CD4-positive, alpha-beta T cell (primary cell): ENCODE results near the gene CYB561. TPM values are rescaled to one million over a fixed set of nuclear protein-coding genes. Genes with fewer than 3 reads are reported as not detected.

ENCODE experiments used
- ATAC-seq: fragments of 200-7000 bp; cut with Tn5 transposase; one replicate; pipeline ENCODE4 v1.10.0; 2022; ENCODE audit warnings: mild to moderate bottlenecking; ENCODE audit not compliant: poor library complexity
- CTCF ChIA-PET: fragments of 350-600 bp; sonication (Branson Sonifier 250); formaldehyde crosslinking; loops from one replicate; lab custom pipeline; 2021; ENCODE audit warnings: antibody characterized with exemption, inconsistent platforms; lab: Charles Lee
- POLR2A ChIA-PET: fragments of 350-600 bp; sonication (Branson Sonifier 250); formaldehyde crosslinking; loops from one replicate; lab custom pipeline; 2021; ENCODE audit warnings: antibody characterized with exemption, inconsistent platforms; lab: Charles Lee
- DNase-seq, 14 experiments: peaks; one replicate each; pipeline ENCODE4 v3.0.0-alpha.2; 2013 to 2020; ENCODE audit warnings: mixed read lengths in 2 of 14
- H3K27ac ChIP-seq, 2 donors: one replicate each; pipeline versions ENCODE4 v1.5.1 to v1.7.0; 2013; ENCODE audit warnings: low read length in 2 of 2, low read depth in 1 of 2, mild to moderate bottlenecking in 1 of 2
- H3K27me3 ChIP-seq, 2 experiments: 1 replicate in 1 of 2; 2 replicates in 1 of 2; pipeline versions ENCODE4 v1.6.1 to v1.7.0; 2013; ENCODE audit warnings: low read length in 2 of 2, control low read depth in 1 of 2, mild to moderate bottlenecking in 1 of 2, moderate library complexity in 1 of 2; ENCODE audit not compliant: insufficient read depth in 2 of 2, control insufficient read depth in 1 of 2
- H3K36me3 ChIP-seq: one replicate; pipeline ENCODE4 v1.6.1; 2013; ENCODE audit warnings: low read length, control low read depth; ENCODE audit not compliant: insufficient read depth
- H3K4me1 ChIP-seq: one replicate; pipeline ENCODE4 v1.6.1; 2013; ENCODE audit warnings: low read length, control low read depth; ENCODE audit not compliant: insufficient read depth
- H3K4me3 ChIP-seq: one replicate; pipeline ENCODE4 v1.5.1; 2013; ENCODE audit warnings: mild to moderate bottlenecking, low read length, moderate library complexity
- H3K9me3 ChIP-seq, 2 experiments: 1 replicate in 1 of 2; 2 replicates in 1 of 2; pipeline versions ENCODE4 v1.6.1 to v1.7.0; 2013; ENCODE audit warnings: low read length in 2 of 2, mild to moderate bottlenecking in 2 of 2, control low read depth in 1 of 2, moderate library complexity in 1 of 2; ENCODE audit not compliant: control insufficient read depth in 1 of 2, insufficient read depth in 1 of 2
- H3K27ac Mint-ChIP-seq: one replicate; pipeline ENCODE4 v1.8.0; 2020; ENCODE audit warnings: mixed read lengths
- H3K27me3 Mint-ChIP-seq: one replicate; pipeline ENCODE4 v1.8.0; 2021; ENCODE audit warnings: mixed read lengths
- H3K36me3 Mint-ChIP-seq: one replicate; pipeline ENCODE4 v1.8.0; 2021; ENCODE audit warnings: low read depth, mixed read lengths
- H3K4me1 Mint-ChIP-seq: one replicate; pipeline ENCODE4 v1.8.0; 2021; ENCODE audit warnings: low read depth, mixed read lengths
- H3K4me3 Mint-ChIP-seq: one replicate; pipeline ENCODE4 v1.8.0; 2020; ENCODE audit warnings: mild to moderate bottlenecking, mixed read lengths
- H3K9me3 Mint-ChIP-seq: one replicate; pipeline ENCODE4 v1.8.0; 2020; ENCODE audit warnings: mixed read lengths
- intact Hi-C, 2 experiments: fragments of 100-400 bp; cut with DNase I in 1 of 2; cut with micrococcal nuclease in 1 of 2; formaldehyde crosslinking; loops; one replicate each; pipeline versions ENCODE4 v1.15.1 to v1.9.0; 2023 to 2025; cut with DNase I, micrococcal nuclease
- total RNA-seq, 174 experiments: library from RNA in 2 of 174; stranded (reverse) in 2 of 174; gene quantifications; one replicate each; pipeline ENCODE4 v1.2.3 and lab custom pipeline; 2021 to 2026
- TF ChIP-seq, protein P1 (sequence below): fragments of 200-600 bp; IDR thresholded peaks from one replicate; pipeline ENCODE4 v1.8.0; 2022; ENCODE audit warnings: antibody characterized with exemption, mild to moderate bottlenecking

Gene CYB561
- total RNA-seq, 2 experiments from 2014 or later: 17.4 to 18.1 TPM

DNA sequence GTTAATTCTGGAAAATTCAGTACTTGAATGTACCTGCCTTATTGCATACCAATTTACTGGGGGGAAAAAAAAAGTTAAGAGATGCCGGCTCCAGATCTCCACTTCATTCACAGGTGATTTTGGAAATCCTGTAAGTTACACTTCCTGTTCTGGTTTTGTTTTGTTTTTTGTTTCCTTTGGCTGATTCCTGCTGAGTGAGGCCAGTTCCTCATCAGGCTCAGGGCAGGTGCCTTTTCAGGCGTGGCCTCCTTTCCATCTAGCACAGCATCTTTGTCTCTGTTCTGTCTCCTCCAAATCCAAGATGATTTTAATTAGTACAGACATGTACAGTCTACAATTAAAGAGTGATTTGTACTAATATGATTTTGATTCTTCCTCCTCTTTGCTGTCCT, 19.2 kb downstream of the CYB561 start:
- TF ChIP-seq, protein P1, sequence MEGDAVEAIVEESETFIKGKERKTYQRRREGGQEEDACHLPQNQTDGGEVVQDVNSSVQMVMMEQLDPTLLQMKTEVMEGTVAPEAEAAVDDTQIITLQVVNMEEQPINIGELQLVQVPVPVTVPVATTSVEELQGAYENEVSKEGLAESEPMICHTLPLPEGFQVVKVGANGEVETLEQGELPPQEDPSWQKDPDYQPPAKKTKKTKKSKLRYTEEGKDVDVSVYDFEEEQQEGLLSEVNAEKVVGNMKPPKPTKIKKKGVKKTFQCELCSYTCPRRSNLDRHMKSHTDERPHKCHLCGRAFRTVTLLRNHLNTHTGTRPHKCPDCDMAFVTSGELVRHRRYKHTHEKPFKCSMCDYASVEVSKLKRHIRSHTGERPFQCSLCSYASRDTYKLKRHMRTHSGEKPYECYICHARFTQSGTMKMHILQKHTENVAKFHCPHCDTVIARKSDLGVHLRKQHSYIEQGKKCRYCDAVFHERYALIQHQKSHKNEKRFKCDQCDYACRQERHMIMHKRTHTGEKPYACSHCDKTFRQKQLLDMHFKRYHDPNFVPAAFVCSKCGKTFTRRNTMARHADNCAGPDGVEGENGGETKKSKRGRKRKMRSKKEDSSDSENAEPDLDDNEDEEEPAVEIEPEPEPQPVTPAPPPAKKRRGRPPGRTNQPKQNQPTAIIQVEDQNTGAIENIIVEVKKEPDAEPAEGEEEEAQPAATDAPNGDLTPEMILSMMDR: no peak
- Histone ChIP-seq H3K27ac (no peak overlapping the region), H3K36me3 (no peaks in the 10 kb centered on the region), H3K27me3 (no peaks in the 10 kb centered on the region), H3K9me3 (no peaks in the 10 kb centered on the region), H3K4me1 (peaks cover 46% of the 10 kb centered on the region), H3K4me3 (no peak overlapping the region)
- H3K4me3 Mint-ChIP-seq: no peak overlapping the region
- peak in 1 of 14 experiments; percentile 24 for DNase-seq
- ChIA-PET POLR2A (interaction anchor here (1.0 to 5.7 kb wide), 8 partner anchors 8 to 269 kb away, joined by 3 to 31 read pairs (median 7); partner anchors contain the start of genes ACE and MAP3K3), CTCF (interaction anchor here (1.7 to 3.4 kb wide), 3 partner anchors 8 to 186 kb away, joined by 11 to 70 read pairs (median 46); no protein-coding TSS in a partner anchor)
- H3K27me3 Mint-ChIP-seq: no peaks in the 10 kb centered on the region
- intact Hi-C loops: loop anchor here in 1 of 2 experiments (10.0 kb wide), 1 partner anchor 408 kb away; no protein-coding TSS in a partner anchor
- ATAC-seq: no peak
- peak overlapping the region; percentile 60 for H3K27ac Mint-ChIP-seq
- H3K9me3 Mint-ChIP-seq: no peaks in the 10 kb centered on the region
- peaks cover 32% of the 10 kb centered on the region for H3K4me1 Mint-ChIP-seq
- H3K36me3 Mint-ChIP-seq: no peaks in the 10 kb centered on the region

DNA sequence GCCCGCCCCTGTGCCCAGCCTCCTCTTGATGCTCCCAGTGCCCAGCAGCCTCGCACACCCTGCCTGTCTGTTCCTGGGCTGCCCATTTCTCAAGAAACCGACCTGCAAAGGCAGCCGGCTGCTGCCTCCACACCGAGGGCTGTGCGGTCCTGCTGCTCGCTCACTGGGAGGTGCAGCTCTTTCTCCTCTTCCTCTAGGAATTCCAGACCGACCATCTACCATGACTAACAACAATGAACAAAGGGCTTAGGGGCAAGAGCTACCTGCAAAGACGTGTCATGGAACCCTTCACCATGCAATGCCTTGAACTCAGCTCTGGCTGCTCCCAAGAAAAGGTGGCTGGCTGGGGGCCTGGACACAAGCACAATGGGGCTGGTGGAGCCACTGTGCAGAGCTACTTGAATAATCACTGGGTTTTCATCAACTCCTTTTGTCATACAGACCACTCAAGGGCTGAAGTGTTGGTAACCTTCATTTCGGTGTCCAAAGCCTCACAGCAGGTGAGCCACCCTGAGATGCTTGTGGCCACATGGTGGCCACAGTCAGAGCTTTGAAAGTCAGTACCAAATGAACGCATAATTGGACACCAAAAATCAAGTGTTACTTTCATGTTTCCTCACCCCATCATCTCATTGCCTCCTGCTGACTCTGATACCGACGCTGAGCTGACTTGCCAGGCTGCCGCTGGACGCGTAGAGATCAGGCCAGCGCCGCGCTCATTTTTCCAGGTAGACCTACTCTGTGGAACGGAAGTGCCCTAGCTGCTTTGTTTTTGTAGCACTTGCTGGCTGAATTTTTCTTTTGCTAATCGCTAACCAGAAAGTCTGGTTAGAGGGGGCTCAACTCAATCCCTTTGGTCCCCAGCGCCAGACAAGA, 19.8 kb downstream of the CYB561 start:
- ChIA-PET CTCF (interaction anchor here (0.6 to 3.4 kb wide), 29 partner anchors 9 to 422 kb away, joined by 3 to 70 read pairs (median 5); partner anchors contain the start of genes ACE, CYB561, MAP3K3 and TACO1), POLR2A (interaction anchor here (0.6 to 5.7 kb wide), 15 partner anchors 9 to 272 kb away, joined by 3 to 31 read pairs (median 3); partner anchors contain the start of genes ACE and MAP3K3)

DNA sequence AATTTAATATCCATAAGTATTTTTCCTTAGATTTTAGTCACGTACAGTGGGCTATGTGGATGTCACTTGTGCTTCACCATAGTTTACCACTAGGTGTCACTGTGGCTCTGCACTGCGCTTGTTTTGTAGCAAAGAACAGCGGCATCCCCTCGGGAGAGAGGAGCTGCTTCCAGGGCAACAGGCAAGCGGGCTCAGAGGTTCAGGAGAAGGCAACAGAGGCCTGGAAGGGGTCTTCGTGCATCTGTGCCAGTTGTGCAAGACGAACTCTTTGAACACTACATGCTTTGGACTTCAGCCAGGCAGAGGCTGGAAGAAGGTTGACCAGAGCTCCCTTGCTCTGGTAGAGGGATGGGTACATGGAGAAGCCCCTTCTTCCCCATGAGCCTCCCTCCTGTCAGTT, 20.6 kb downstream of the CYB561 start:
- Histone ChIP-seq H3K4me3 (no peak overlapping the region), H3K4me1 (peaks cover 51% of the 10 kb centered on the region), H3K9me3 (no peaks in the 10 kb centered on the region), H3K36me3 (no peaks in the 10 kb centered on the region), H3K27me3 (no peaks in the 10 kb centered on the region), H3K27ac (no peak overlapping the region)
- DNase-seq (peak; percentile 55 to 87 (median 62)), ATAC-seq (peak; percentile 90)
- intact Hi-C loops: loop anchor here (1.0 to 10.0 kb wide), 4 partner anchors 54 to 409 kb away; no protein-coding TSS in a partner anchor
- no peaks in the 10 kb centered on the region for H3K27me3 Mint-ChIP-seq
- TF ChIP-seq, protein P1: peak; percentile 97
- POLR2A ChIA-PET: interaction anchor here (0.6 to 5.7 kb wide), 15 partner anchors 9 to 272 kb away, joined by 3 to 31 read pairs (median 3); partner anchors contain the start of genes ACE and MAP3K3
- H3K4me3 Mint-ChIP-seq: no peak overlapping the region
- CTCF ChIA-PET: interaction anchor here (0.6 to 3.4 kb wide), 29 partner anchors 10 to 422 kb away, joined by 3 to 70 read pairs (median 5); partner anchors contain the start of genes ACE, CYB561, MAP3K3 and TACO1
- H3K36me3 Mint-ChIP-seq: peaks cover 4% of the 10 kb centered on the region
- H3K9me3 Mint-ChIP-seq: no peaks in the 10 kb centered on the region
- H3K4me1 Mint-ChIP-seq: peaks cover 38% of the 10 kb centered on the region
- H3K27ac Mint-ChIP-seq: no peak overlapping the region

More for the DNA sequence above, 19.8 kb downstream of the CYB561 start:
- no peaks in the 10 kb centered on the region for H3K36me3 ChIP-seq
- peaks cover 46% of the 10 kb centered on the region for H3K4me1 ChIP-seq
- no peaks in the 10 kb centered on the region for H3K9me3 ChIP-seq
- intact Hi-C loops: loop anchor here in 1 of 2 experiments (10.0 kb wide), 1 partner anchor 409 kb away; no protein-coding TSS in a partner anchor
- Mint-ChIP-seq H3K36me3 (peaks cover 2% of the 10 kb centered on the region), H3K27me3 (no peaks in the 10 kb centered on the region), H3K9me3 (no peaks in the 10 kb centered on the region), H3K27ac (peak overlapping the region; percentile 60), H3K4me1 (peaks cover 34% of the 10 kb centered on the region), H3K4me3 (no peak overlapping the region)
- TF ChIP-seq, protein P1: no peak
- H3K27ac ChIP-seq: no peak overlapping the region
- no peaks in the 10 kb centered on the region for H3K27me3 ChIP-seq
- ATAC-seq (no peak), DNase-seq (no peak)
- H3K4me3 ChIP-seq: no peak overlapping the region
